Activated CD8-positive, alpha-beta memory T cell treated with anti-CD3 and anti-CD28 coated beads for 48 hours (primary cell): ENCODE measurements around the gene GRID2.
"Not testable (repeated sequence)": the region's sequence is repeated elsewhere in the genome, so short reads cannot be mapped to it uniquely, and the experiment has no call there.

Experiments
- DNase-seq, 3 experiments: peaks; one replicate each; pipeline ENCODE4 v3.0.0-alpha.2; 2020; ENCODE audit warnings: low read depth in 2 of 3, low spot score in 2 of 3

Gene GRID2

GRCh38 chr4:92303621-92304027, at the start of gene GRID2:
TSS of gene GRID2 (plus strand) at chr4:92303966.
- no peak for DNase-seq

- no peak for DNase-seq
Observed at GRCh38 chr4:92253986-92254671, 49.6 kb upstream of the GRID2 start.

GRCh38 chr4:92254767-92255442, 48.9 kb upstream of the GRID2 start:
- no peak for DNase-seq

GRCh38 chr4:92255920-92256244, 47.9 kb upstream of the GRID2 start:
- DNase-seq, result no peak

GRCh38 chr4:92257931-92258857, 45.6 kb upstream of the GRID2 start:
- DNase-seq, result no peak

- DNase-seq, result no peak
Observed at GRCh38 chr4:92261256-92261655, 42.5 kb upstream of the GRID2 start.

GRCh38 chr4:92262371-92262770, 41.4 kb upstream of the GRID2 start:
- DNase-seq, result no peak

GRCh38 chr4:92263010-92263409, 40.8 kb upstream of the GRID2 start:
- DNase-seq, result no peak

- no peak for DNase-seq
Observed at GRCh38 chr4:92263575-92263974, 40.2 kb upstream of the GRID2 start.

- DNase-seq, result no peak
Observed at GRCh38 chr4:92264163-92264562, 39.6 kb upstream of the GRID2 start.

- no peak for DNase-seq
Observed at GRCh38 chr4:92265021-92265420, 38.7 kb upstream of the GRID2 start.

GRCh38 chr4:92265798-92266197, 38.0 kb upstream of the GRID2 start:
- DNase-seq, result no peak

GRCh38 chr4:92266521-92266920, 37.2 kb upstream of the GRID2 start:
- DNase-seq, result no peak

- no peak for DNase-seq
Observed at GRCh38 chr4:92268642-92269041, 35.1 kb upstream of the GRID2 start.

- DNase-seq, result no peak
Observed at GRCh38 chr4:92270908-92271307, 32.9 kb upstream of the GRID2 start.

- not testable (repeated sequence) for DNase-seq
Observed at GRCh38 chr4:92271551-92271950, 32.2 kb upstream of the GRID2 start.

- not testable (repeated sequence) for DNase-seq
Observed at GRCh38 chr4:92277057-92277881, 26.5 kb upstream of the GRID2 start.

- no peak for DNase-seq
Observed at GRCh38 chr4:92279296-92279695, 24.5 kb upstream of the GRID2 start.

- DNase-seq, result no peak
Observed at GRCh38 chr4:92299152-92299551, 4.6 kb upstream of the GRID2 start.

- DNase-seq, result no peak
Observed at GRCh38 chr4:92304121-92304520, 355 bp downstream of the GRID2 start.

GRCh38 chr4:92304606-92305005, 840 bp downstream of the GRID2 start:
- DNase-seq, result no peak
